ENCODE measurements around the gene ARHGAP12.

Gene ARHGAP12

GRCh38 chr10:31822150-31822549 is 106.5 kb downstream of the ARHGAP12 start:
- no peak for DNase-seq (ENCODE audit: low spot score)

GRCh38 chr10:31820778-31821369 is 107.8 kb downstream of the ARHGAP12 start:
- no peak for DNase-seq (ENCODE audit: low spot score)

GRCh38 chr10:31820096-31820495 is 108.5 kb downstream of the ARHGAP12 start:
- DNase-seq (ENCODE audit: low spot score), result no peak

- DNase-seq (ENCODE audit: low spot score), result no peak
Observed at GRCh38 chr10:31819391-31819820, 109.2 kb downstream of the ARHGAP12 start.

- DNase-seq (ENCODE audit: low spot score), result no peak
Observed at GRCh38 chr10:31816318-31816717, 112.3 kb downstream of the ARHGAP12 start.

GRCh38 chr10:31808258-31809218 is 120.1 kb downstream of the ARHGAP12 start:
- peak; percentile 61 for DNase-seq (ENCODE audit: low spot score)

GRCh38 chr10:31804352-31804810 is 124.2 kb downstream of the ARHGAP12 start:
- DNase-seq (ENCODE audit: low spot score), result no peak

GRCh38 chr10:31803606-31804351 is 124.9 kb downstream of the ARHGAP12 start:
- DNase-seq (ENCODE audit: low spot score), result peak; percentile 53

- no peak for DNase-seq (ENCODE audit: low spot score)
Observed at GRCh38 chr10:31799181-31799580, 129.4 kb downstream of the ARHGAP12 start.

- no peak for DNase-seq (ENCODE audit: low spot score)
Observed at GRCh38 chr10:31792745-31793144, 135.9 kb downstream of the ARHGAP12 start.

- DNase-seq (ENCODE audit: low spot score), result no peak
Observed at GRCh38 chr10:31789555-31789954, 139.1 kb downstream of the ARHGAP12 start.

GRCh38 chr10:31782701-31783100 is 145.9 kb downstream of the ARHGAP12 start:
- no peak for DNase-seq (ENCODE audit: low spot score)

- DNase-seq (ENCODE audit: low spot score), result no peak
Observed at GRCh38 chr10:31780717-31781116, 147.9 kb downstream of the ARHGAP12 start.

- no peak for DNase-seq (ENCODE audit: low spot score)
Observed at GRCh38 chr10:31778627-31779026, 150.0 kb downstream of the ARHGAP12 start.

- no peak for DNase-seq (ENCODE audit: low spot score)
Observed at GRCh38 chr10:31776159-31776558, 152.5 kb downstream of the ARHGAP12 start.

- no peak for DNase-seq (ENCODE audit: low spot score)
Observed at GRCh38 chr10:31774928-31775650, 153.5 kb downstream of the ARHGAP12 start.

GRCh38 chr10:31774299-31774900 is 154.2 kb downstream of the ARHGAP12 start:
- no peak for DNase-seq (ENCODE audit: low spot score)

GRCh38 chr10:31773749-31774298 is 154.8 kb downstream of the ARHGAP12 start:
- no peak for DNase-seq (ENCODE audit: low spot score)

GRCh38 chr10:31771331-31771831 is 157.2 kb downstream of the ARHGAP12 start:
- DNase-seq (ENCODE audit: low spot score), result no peak

GRCh38 chr10:31770307-31770902 is 158.2 kb downstream of the ARHGAP12 start:
- no peak for DNase-seq (ENCODE audit: low spot score)

Data from putamen (tissue), 1 donor.